GM18861 (cell line): ENCODE measurements around the gene PUS10.
"Not testable (repeated sequence)": the region's sequence is repeated elsewhere in the genome, so short reads cannot be mapped to it uniquely, and the experiment has no call there.

Experiments used
- ATAC-seq: cut with Tn5 transposase; IDR thresholded peaks from one replicate; pipeline ENCODE4 v1.9.1; 2021; ENCODE audit not compliant: unreplicated experiment

PUS10 gene

GRCh38 chr2:61013382-61013781, 4.7 kb downstream of the PUS10 start:
- no peak for ATAC-seq

- ATAC-seq: not testable (repeated sequence)
These were observed 5.8 kb downstream of the PUS10 start for GRCh38 chr2:61012303-61012702.

- ATAC-seq: no peak
These were observed 6.4 kb downstream of the PUS10 start for GRCh38 chr2:61011678-61012077.

- no peak for ATAC-seq
These were observed 8.7 kb downstream of the PUS10 start for GRCh38 chr2:61009355-61009754.

- no peak for ATAC-seq
These were observed 11.5 kb downstream of the PUS10 start for GRCh38 chr2:61006486-61007105.

- ATAC-seq: no peak
These were observed 12.3 kb downstream of the PUS10 start for GRCh38 chr2:61005736-61006135.

- ATAC-seq: no peak
These were observed 19.2 kb downstream of the PUS10 start for GRCh38 chr2:60998628-60999545.

- ATAC-seq: no peak
These were observed 23.9 kb downstream of the PUS10 start for GRCh38 chr2:60994131-60994530.

- peak; percentile 97 for ATAC-seq
These were observed 25.1 kb downstream of the PUS10 start for GRCh38 chr2:60992985-60993392.

- ATAC-seq: no peak
These were observed 26.4 kb downstream of the PUS10 start for GRCh38 chr2:60991644-60992043.

GRCh38 chr2:60989259-60989658, 28.8 kb downstream of the PUS10 start:
- no peak for ATAC-seq

GRCh38 chr2:60987656-60988055, 30.4 kb downstream of the PUS10 start:
- ATAC-seq: not testable (repeated sequence)

- ATAC-seq: no peak
These were observed 31.0 kb downstream of the PUS10 start for GRCh38 chr2:60987041-60987440.

GRCh38 chr2:60984720-60985119, 33.3 kb downstream of the PUS10 start:
- ATAC-seq: no peak

GRCh38 chr2:60982066-60982465, 36.0 kb downstream of the PUS10 start:
- not testable (repeated sequence) for ATAC-seq

GRCh38 chr2:60980071-60980815, 37.8 kb downstream of the PUS10 start:
- ATAC-seq: no peak

GRCh38 chr2:60979231-60979630, 38.8 kb downstream of the PUS10 start:
- no peak for ATAC-seq

GRCh38 chr2:60977562-60977895, 40.5 kb downstream of the PUS10 start:
- ATAC-seq: no peak

- ATAC-seq: peak; percentile 44
These were observed 41.0 kb downstream of the PUS10 start for GRCh38 chr2:60976875-60977561.

GRCh38 chr2:60976256-60976850, 41.7 kb downstream of the PUS10 start:
- ATAC-seq: no peak

- no peak for ATAC-seq
These were observed 43.4 kb downstream of the PUS10 start for GRCh38 chr2:60974652-60975051.
